Amygdala (tissue), 56 donors: Measurements from ENCODE around the gene LSM14B.
"Not testable (repeated sequence)": the region's sequence is repeated elsewhere in the genome, so short reads cannot be mapped to it uniquely, and the experiment has no call there.

Source experiments
- DNase-seq, 56 donors: peaks; one replicate each; lab custom pipeline; 2025; lab: John Stamatoyannopoulos, UW

LSM14B gene

DNA sequence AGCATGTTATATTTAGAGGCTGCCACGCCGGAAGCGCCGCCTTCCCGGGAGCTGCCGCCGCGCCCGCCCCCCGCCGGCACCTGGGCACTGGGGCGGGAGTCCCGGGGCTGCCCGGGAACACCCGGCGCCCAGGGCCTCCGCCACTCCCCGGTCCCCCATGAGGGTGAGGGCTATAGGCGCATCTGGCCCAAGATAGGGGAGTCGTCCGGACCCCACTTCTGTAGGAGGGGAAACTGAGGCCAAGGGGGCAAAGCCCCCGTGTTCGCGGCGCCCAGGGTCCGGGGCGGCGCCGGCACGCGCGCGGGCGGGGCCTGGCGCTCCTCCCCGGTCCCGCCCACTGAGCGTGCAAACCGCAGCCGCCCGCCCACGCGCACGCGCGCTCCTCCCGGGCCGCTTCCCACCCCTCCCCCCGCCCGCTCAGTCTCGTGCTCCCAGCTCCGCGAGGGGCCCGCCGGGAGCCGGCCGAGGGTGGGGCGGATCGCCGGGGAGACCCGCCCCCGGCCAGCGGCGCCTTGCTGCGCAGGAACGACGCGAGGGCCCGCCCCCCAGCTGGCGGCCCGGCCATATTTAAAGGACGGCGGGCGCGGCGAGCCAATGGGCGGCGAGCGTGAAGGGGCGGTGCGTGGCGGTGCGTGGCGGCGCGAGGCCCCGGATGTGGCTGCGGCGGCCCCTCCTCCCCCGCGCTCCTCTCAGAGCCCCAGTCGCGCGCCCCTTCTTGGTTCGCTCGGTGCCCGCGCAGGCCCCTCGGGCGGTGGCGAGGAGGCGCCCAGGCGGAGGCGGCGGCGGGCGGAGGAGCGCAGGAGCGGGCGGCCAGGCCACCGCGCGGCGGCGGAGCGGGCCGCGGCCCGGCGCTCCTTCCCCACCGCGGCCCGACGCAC lies at the start of gene LSM14B:
LSM14B (plus strand) TSS at position 700 of the 878 bp plus-strand sequence. CDS start 192 bp downstream, outside the sequence.
- peak; percentile 64 to 99 (median 93) for DNase-seq

DNA sequence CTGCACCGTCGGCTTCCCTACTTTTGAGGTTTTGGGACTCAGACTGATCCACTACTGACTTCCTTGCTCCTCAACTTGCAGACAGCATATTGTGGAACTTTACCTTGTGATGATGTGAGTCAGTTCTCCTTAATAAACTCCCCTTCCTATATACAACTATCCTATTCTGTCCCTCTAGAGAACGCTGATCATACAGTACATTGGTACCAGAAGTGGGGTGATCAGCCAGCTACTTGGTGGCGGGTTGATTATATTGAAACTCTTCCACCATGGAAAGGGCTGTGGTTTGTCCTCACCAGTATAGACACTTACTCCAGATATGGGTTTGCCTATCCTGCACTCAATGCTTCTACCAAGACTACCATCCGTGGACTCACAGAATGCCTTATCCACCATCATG lies 49.0 kb upstream of the LSM14B start:
- no peak for DNase-seq

DNA sequence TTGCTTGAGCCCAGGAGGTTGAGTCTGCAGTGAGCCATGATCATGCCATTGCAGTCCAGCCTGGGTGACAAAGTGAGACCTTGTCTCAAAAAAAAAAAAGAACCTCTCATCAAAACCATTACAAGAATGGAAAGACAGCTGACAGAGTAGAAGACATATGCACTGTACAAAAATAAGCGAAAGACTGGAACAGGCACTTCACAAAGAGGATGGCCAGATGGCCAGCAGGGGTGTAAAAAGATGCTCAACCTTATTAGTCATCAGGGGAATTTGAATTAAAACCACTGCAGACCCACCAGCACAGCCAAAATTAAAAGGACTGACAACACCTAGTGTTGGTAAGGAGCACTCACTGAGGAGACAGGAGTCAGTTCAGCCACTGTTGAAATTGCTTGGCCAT lies 43.1 kb upstream of the LSM14B start:
- DNase-seq = no peak

DNA sequence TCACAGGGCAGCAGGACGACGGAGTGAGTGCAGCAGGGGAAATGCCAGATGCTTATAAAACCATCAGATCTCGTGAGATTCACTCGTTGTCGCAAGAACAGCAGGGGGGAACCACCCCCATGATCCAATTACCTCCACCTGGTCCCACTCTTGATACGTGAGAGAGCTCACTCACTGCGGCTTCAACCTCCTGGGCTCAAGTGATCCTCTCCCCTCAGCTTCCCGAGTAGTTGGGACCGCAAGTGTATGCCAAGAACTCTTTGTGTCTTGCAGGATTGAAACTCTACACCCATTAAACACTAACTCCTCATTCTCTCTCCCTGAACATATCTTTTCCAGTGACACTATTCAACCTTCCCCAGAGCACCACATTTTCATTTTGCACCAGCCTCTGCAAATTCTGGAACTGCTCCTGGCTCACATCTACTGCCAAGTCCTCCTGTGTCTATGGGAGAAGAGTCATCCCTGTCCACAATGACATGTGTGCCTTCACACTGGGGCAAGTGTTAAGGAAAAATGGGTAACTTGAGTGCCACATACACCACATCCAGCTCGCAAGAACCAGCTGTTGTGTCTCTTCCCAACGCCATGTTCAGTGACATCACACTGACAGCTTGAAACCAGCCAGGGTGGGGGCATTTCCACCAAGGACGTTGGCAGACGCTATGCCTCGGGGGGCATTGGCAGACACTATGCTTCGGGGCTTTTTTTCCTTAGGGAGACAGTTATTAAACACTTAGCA lies 41.9 kb upstream of the LSM14B start:
- no peak for DNase-seq

DNA sequence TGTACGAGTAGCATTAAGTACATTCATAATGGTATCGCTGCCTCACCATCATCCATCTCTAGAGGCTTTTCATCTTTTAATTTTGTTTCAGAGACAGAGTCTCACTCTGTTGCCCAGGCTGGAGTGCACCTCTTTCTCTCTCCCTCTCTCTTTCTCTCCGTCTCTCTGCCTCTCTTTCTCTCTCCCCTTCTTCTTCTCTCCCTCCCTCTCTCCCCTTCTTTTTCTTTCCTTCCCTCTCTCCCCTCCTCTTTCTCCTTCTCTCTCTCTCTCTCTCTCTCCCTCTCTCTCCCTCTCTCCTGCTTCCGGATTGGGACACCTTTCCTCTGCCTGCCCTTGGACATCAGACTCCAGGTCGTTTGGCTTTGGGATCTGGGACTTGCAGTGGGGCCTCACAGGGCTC lies 39.0 kb upstream of the LSM14B start:
- DNase-seq = no peak

DNA sequence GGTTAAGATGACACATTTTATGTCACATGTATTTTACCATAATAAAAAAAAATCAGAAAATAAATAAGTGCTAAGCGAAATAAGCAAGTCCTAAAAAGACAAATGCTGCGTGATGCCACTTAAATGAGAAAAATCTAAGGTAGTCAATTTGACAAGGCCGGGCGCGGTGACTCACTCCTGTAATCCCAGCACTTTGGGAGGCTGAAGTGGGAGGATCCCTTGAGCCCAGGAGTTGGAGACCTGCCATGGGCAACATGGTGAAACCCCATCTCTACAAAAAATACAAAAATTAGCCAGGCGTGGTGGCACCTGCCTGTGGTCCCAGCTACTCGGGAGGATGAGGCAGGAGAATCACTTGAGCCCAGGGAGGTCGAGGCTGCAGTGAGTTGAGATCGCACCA lies 38.1 kb upstream of the LSM14B start:
- not testable (repeated sequence) for DNase-seq

DNA sequence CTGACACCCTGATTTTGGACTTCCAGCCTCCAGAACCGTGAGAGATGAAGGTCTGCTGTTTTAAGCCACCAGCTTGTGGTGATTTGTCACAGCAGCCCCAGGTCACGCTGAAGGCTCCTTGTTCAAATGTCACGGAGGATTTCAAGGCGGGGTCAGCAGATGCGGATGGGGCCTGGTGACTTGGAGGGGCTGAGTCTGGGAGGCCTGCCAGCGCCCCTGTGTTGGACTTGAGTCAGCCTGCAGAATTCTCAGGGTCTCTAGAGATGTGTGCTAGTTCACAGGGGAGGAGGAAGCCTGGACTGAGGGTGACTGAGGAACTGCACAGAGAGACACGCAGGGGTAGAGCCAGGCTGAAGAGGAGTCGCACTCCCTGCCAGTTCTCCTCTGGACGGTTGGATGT lies 37.1 kb upstream of the LSM14B start:
- DNase-seq = no peak

DNA sequence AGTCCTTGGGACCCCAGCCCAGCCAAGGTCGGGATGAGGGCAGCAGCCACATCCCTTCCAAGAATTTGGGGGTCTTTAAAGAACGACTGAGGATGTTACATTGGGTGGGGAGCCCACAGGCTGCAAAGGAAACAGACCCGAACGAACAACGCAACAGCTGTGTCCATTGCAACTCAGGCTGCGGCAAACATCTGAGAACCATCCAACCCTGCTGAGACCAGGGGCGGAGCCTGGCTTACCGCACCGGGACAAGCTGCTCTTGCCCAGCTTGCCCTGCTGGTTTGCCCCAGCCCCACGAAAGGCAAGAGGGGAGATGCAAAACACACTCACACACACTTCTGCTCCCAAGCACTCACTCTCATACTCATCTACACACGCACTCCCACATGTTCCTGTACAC lies 35.0 kb upstream of the LSM14B start:
- DNase-seq = no peak

DNA sequence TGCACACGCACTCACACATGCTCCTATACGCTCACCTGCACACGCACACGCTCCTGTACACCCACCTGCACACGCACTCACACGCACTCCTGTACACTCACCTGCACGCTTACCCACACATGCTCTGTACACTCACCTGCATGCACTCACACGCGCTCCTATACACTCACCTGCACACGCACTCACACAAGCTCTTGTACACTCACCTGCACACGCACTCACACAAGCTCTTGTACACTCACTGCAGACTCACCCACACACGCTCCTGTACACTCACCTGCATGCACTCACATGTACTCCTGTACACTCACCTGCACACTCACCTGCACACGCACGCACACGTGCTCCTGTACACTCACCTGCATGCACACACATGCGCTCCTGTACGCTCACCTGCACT lies 34.6 kb upstream of the LSM14B start:
- DNase-seq = no peak

DNA sequence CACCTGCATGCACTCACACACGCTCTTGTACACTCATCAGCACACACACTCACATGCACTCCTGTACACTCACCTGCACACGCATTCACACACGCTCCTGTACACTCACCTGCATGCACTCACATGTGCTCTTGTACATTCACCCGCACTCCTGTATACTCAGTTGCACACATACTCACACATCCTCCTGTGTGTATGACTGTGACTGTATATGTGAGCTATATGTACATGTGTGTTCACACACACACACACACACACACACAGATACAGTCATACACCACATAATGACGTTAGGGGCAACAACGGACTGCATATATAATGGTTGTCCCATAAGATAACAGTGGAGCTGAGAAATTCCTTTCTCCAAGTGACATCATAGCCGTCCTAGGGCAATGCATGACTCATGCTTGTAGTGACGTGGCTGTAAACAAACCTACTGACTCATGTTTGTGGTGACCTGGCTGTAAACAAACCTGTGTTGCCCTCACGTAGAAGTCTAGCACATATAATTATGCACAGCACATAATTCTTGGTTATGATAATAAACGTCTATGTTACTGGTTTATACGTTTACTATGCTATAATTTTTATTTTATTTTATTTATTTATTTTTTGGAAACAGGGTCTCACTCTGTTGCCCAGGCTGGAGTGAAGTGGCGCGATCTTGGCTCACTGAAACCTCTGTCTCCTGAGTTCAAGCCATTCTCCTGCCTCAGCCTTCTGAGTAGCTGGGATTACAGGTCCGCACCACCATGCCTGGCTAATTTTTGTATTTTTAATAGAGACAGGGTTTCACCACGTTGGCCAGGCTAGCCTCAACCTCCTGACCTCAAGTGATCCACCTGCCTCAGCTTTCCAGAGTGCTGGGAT lies 33.8 kb upstream of the LSM14B start:
- no peak for DNase-seq

DNA sequence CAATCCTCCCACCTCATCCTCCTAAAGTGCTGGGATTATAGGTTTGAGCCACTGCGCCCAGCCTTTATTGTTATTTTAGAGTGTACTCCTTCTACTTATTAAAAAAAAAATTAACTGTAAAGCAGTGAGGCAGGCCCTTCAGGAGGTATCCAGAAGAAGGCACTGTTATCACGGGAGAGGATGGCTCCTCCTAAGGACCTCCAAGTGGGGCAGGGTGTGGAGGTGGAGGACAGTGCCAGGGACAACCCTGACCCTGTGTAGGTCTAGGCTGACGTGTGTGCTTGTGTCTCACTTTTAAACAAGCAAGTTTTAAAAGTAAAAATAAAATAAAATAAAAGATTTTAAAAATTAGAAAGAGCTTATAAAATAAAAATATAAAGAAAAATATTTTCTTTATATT lies 32.9 kb upstream of the LSM14B start:
- DNase-seq = no peak

DNA sequence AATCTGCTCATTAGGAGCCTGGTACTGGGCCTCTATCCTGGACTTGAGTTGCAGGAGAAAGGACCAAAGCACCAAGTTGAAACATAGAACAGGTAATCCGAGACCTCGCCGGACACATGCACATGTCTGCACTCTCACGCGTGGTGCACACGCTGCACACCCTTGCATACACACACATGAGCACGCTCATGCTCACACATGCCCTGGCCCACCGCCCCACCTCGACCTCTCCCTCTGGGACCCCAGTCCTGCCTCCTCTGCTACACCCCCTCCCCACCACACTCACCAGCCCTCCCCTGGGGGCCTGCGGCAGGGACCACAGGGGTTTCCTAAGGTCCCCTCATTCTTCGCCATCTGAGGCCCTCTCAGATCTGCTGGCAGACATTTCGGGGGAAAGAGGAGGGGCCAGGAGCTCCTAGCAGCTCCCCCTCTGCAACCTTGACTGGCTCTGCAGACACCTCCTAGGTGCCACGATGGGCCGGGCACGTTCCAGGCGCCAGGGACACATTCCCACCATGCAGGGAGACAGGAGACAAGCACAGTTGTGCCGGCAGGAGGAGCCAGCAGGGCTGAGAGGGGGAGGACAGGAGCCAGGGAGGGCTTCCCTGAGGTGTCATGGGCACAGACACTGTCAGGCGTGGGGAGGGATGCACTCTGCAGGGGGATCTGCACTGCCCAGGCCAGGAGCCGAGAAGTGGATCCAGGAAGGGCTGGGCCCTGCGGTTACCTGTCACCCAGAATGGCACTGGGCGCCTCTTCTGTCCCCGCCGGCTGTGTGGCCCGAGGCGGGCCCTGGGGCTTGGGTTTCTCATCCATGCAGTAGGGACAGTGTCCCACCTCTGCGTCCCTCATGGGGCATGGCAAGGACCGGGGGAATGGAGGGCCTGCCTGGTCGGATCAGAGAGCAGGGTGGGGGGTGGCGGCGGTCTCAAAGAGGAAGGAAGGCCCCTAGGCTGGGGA lies 25.6 kb upstream of the LSM14B start:
- DNase-seq = no peak

DNA sequence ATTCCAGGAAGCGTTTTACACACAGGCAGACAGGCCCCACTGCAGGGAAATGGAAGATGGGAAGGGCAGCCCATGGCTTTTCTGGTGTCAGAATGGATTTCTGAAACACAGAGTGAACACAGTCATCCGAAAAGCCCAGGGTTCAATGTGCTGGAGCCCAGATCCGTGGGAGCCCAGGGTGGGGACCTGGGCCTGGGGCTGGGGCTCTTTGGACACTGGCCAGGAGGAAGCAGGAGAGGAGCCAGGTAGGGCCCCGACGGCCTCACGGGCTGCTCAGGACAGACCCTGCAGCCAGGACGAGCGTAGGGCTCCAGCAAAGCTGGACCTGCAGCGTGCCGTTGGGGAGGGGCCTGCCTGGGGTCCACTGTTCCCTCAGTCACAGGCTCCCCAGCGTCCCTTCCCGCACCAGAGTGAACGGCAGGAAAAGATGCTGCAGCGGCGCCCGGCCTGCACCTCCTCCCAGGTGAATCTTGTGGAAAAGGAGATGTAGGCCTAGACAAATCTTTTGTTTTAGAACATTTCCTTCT lies 24.3 kb upstream of the LSM14B start:
- no peak for DNase-seq

DNA sequence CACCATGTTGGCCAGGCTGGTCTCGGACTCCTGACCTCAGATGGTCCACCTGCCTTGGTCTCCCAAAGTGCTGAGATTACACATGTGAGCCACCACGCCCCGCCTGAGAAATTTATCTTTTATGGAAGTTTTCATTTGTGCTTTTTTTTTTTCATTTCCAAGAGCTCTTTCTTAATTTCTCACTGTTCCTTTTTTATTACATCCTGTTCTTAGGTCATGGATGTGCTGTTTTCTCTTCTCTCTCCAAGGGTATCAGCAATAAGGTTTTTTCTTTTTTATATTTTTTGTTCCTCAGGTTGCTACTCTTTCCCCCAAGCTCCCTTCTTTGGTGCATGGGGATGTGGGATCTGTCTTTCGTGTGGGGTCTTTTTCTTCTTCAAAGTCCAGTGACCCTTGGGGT lies 21.2 kb upstream of the LSM14B start:
- no peak for DNase-seq

DNA sequence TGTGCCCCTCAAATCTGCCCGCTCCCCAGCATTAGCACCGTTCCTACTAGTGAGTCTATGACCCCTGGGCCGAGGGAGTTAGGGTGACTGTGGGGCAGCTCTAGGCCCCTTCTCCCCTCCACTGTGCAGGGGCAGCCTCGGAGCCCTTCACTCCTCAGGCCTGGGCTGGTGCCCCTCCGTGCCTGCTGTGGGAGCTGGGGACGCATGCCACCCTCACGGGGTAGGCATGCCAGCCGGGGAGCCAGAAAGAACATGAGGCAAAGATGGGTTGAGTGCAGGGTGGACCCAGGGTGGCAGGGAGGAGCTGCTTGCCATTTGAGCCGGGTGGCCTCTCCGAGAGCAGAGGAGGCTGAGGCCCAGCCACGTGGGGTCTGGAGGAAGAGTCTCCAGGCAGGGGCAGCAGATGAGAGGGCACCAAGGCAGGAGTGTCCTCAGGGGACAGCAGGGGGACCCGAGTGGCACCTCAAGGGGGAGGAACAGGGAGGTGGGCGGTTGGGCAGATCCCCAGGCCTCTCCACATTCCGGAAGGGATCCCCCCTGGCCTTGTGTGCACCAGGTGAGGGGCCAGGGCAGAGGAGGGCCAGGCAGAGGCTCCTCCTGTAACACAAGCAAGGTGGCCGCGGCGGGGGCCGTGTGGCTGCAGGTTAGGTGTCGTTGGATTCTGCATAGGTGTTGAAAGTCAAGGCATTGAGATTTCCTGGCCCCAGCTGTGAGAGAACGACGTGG lies 18.6 kb upstream of the LSM14B start:
- no peak for DNase-seq

DNA sequence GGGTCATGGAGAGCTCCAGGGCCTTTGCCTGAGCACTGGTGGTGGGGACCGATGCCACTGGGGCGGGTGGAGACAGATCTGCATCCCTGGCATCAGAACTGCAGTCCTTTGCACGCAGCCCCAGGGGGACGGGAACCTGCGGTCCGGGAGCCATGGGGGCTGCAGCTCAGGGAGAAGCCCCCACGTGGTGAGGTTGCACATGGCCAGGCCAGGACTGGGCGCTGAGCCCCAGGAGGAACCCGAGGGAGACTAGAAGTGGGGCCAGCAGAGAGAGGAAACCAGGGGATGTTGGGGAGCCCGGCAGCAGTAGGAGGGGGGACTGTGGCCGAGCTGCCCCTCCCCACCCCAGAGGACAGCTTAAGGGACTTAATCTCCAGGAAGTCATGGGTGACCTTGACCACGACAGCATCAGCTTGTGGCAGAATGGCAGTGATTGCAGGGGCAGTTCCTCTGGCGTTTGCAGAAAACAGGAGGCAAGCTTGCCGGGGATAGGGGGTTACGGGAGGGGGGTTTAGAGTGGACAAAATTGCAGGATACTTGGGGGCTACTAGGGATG lies 18.0 kb upstream of the LSM14B start:
- no peak for DNase-seq

DNA sequence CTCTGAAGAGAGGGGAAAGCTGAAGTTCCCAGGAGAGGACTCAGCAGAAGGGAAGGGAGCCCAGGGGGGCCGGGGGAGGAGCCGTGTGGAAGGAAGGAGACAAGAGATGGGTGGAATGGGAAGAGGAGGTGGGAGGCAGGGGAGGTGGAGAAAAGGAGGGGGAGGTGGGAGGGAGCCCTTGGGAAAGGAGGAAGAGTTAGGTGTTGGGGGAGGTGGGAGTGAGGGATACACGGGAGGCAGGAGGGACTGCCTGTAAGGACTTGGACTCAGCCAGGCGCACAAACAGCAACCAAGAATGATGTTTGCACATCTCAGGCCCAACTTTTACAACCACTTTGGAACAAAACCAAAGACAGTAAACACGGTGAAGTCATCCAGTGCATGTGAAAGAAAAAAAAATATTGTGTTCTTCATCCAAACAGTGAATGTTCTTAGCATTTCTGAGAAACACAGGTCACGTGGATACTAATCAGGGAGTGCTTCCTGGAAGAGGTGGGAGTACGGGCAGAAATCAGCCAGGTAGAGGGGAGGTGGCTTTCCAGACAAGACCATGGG lies 17.4 kb upstream of the LSM14B start:
- no peak for DNase-seq

DNA sequence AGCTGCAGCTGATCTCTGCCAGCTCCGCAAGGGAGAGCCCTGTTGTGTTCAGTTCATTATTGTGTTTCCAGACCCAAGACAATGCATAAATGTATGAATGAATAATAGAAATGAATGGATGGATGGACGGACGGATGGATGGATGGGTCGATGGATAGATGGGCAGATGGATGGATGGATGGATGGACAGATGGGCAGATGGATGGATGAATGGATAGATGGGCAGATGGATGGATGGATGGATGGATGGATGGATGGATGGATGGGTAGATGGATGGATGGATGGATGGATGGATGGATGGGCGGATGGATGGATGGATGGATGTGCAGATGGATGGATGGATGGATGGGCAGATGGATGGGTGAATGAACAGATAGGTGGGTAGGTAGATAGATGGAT lies 16.7 kb upstream of the LSM14B start:
- no peak for DNase-seq
